ENCODE results near the gene CCDC9.

The CCDC9 gene

DNA sequence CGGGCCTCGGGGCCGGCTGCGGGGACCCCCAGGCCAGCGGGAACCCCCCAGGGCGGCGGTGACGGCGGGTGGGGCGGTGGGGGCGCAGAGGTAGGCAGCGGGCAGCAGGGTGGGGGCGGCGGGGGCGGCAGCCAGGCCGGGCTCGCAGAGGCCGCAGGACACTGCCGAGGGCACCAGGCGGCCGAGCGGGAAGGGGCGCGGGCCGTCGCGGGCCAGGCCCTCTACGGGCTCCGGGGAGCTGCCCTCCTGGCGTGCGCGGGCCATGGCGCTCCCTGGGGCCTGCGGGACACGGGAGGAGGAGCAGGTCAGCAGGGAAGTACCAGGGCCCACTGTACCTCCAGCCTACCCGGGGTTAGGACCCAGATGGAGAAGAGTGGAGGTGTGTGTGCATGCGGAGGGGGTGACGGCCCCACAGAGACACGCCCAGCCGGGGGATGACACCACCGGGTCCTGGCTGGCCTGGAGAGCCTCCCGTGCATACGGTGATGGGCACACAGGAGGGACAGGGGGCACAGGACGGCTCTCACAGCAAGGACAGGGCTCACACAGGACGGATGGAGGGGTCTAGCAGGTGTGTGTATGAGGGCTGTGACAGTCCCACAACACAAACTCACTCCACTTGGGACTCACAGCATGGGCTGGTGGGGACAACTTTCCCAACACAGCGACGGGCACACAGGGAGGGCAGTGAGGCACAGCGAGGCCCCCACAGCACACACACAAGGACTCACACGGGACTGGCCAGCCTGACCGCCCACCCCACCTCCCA, 28.0 kb upstream of the CCDC9 start:
- Histone ChIP-seq H3K4me1 (ENCODE audit: control insufficient read depth, insufficient read depth, low read length) (peaks cover 30% of the 10 kb centered on the region), H3K9ac (ENCODE audit: low read length) (peak overlapping the region; percentile 38)

DNA sequence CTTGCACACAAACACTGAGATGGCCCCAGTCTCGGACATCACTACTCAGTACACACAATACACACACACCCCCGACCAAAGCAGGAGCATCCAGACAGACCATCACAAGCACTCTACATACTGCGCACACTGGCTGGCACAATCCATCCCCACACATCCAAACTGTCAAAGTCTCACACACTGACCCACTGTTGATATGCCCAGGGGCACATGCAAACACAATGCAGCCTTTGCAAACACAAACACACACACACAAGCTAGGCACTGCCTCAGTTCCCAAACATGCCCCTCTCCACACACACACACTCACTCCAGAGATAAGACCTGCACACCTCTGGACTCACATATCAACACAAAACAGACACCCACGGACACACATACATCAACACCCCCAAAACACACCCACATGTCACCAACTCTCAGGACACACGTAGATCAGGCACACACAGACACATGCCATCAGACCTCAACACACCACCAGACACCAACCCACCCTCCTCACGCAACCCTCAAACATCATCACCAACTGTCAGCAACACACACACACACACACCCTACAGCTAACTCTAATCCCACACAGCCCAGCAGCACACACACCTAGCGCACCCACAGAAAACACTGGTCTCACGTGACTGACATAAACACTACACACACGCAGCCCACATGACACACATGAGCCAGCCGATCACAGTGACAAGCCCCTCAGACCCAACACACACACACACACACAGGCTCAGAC, 27.2 kb upstream of the CCDC9 start:
- H3K4me3 ChIP-seq (ENCODE audit: low read length), result peak overlapping the region; percentile 71
- H3K36me3 ChIP-seq (ENCODE audit: control insufficient read depth, insufficient read depth, low read length), result no peaks in the 10 kb centered on the region
- H3K4me1 ChIP-seq (ENCODE audit: control insufficient read depth, insufficient read depth, low read length), result peaks cover 30% of the 10 kb centered on the region
- H3K9ac ChIP-seq (ENCODE audit: low read length), result peak overlapping the region; percentile 38
- no peaks in the 10 kb centered on the region for H3K27me3 ChIP-seq (ENCODE audit: control insufficient read depth, insufficient read depth, low read length)
- H3K27ac ChIP-seq (ENCODE audit: low read depth, low read length), result peak overlapping the region; percentile 100

More for the DNA sequence above, 28.0 kb upstream of the CCDC9 start:
- Histone ChIP-seq H3K4me3 (ENCODE audit: low read length) (peak overlapping the region; percentile 75), H3K36me3 (ENCODE audit: control insufficient read depth, insufficient read depth, low read length) (peaks cover 3% of the 10 kb centered on the region), H3K27ac (ENCODE audit: low read depth, low read length) (peak overlapping the region; percentile 100), H3K27me3 (ENCODE audit: control insufficient read depth, insufficient read depth, low read length) (no peaks in the 10 kb centered on the region)

DNA sequence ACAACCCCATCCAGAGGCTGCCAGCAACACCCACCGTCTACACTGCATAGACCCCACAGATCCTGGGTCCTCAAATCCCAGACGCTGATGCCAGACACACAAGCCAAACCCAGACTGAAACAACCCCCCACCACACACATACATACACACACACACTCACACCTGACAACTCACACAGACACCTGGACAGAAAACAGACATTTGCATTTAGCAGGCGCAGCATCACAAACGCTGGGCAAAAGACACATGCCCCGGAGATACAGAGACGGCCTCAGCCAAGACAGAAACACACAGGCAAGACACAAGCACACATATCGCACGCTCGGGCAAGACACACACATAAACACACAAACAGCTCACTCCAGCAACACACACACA, 26.7 kb upstream of the CCDC9 start:
- H3K27me3 ChIP-seq (ENCODE audit: control insufficient read depth, insufficient read depth, low read length), result no peaks in the 10 kb centered on the region
- H3K9ac ChIP-seq (ENCODE audit: low read length), result peak overlapping the region; percentile 42
- no peaks in the 10 kb centered on the region for H3K36me3 ChIP-seq (ENCODE audit: control insufficient read depth, insufficient read depth, low read length)
- H3K4me3 ChIP-seq (ENCODE audit: low read length), result peak overlapping the region; percentile 71
- H3K4me1 ChIP-seq (ENCODE audit: control insufficient read depth, insufficient read depth, low read length), result peaks cover 30% of the 10 kb centered on the region
- peak overlapping the region; percentile 100 for H3K27ac ChIP-seq (ENCODE audit: low read depth, low read length)

DNA sequence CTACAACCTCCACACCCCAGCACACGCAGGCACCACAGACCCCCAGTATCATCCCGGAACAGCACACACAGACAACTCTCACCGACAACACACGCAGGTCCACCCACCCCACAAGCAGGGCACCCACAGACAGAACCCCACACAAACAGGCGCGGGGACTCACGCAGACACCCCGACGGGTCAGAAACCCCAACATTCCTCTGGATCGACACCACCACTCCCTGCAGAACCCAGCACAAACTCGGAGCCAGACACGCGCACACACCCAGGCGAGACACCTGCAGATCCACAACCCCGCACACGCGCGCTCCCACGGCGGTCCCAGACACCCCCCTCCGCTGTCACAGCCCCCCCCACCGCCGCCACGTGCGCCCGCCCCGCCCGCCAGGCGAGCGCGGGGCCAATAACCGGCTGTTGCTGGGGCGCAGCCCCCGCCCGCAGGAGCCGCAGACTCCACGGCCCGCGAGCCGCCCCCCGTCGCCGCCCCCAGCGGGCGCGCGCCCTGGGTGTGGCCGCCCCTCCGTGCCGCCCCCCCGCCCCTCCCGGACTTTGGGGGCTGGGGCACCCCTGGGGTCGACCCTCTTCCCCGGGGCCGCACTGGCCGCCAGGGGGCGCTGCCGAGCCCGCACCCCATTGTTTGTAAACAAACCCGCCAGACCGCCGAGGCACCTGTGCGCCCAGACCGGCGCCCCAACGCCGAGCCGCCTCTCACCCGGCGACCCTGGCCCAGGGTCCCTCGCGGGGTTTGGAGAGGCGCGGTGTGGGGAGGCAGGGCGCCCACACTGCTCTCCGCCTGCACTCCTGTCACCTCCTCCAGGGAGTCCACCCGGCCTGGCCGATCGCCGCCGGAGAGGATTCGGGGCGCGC, 26.0 kb upstream of the CCDC9 start:
- Histone ChIP-seq H3K27me3 (ENCODE audit: control insufficient read depth, insufficient read depth, low read length) (no peaks in the 10 kb centered on the region), H3K9ac (ENCODE audit: low read length) (peak overlapping the region; percentile 42), H3K4me1 (ENCODE audit: control insufficient read depth, insufficient read depth, low read length) (peaks cover 30% of the 10 kb centered on the region)

DNA sequence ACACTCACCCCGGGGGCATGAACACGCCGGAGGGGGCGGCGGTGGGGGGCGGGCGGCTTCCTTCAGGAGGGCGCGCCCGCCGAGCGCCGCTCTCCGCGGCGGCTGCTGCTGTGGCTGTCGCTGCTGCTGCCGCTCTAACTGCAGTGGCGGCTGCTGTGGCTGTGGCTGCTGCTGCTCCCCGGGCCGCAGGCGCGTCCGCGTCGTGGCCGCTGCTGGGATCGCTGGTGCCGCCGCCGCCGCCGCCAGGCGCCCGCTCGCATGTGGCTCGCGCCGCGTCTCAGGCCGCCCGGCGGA, 25.5 kb upstream of the CCDC9 start, which contains the start of gene BBC3:
Gene BBC3 (minus strand): TSS at position 279 of the 294 bp plus-strand sequence. CDS start 2,768 bp downstream, outside the sequence.
- Histone ChIP-seq H3K36me3 (ENCODE audit: control insufficient read depth, insufficient read depth, low read length) (no peaks in the 10 kb centered on the region), H3K9ac (ENCODE audit: low read length) (peak within 1 kb of the TSS; percentile 70), H3K4me1 (ENCODE audit: control insufficient read depth, insufficient read depth, low read length) (peaks cover 27% of the 10 kb centered on the region), H3K4me3 (ENCODE audit: low read length) (peak within 1 kb of the TSS; percentile 80), H3K27ac (ENCODE audit: low read depth, low read length) (peak within 1 kb of the TSS; percentile 100), H3K27me3 (ENCODE audit: control insufficient read depth, insufficient read depth, low read length) (no peaks in the 10 kb centered on the region)

More for the DNA sequence above, 26.0 kb upstream of the CCDC9 start:
- Histone ChIP-seq H3K4me3 (ENCODE audit: low read length) (peak overlapping the region; percentile 77), H3K36me3 (ENCODE audit: control insufficient read depth, insufficient read depth, low read length) (no peaks in the 10 kb centered on the region), H3K27ac (ENCODE audit: low read depth, low read length) (peak overlapping the region; percentile 100)

DNA sequence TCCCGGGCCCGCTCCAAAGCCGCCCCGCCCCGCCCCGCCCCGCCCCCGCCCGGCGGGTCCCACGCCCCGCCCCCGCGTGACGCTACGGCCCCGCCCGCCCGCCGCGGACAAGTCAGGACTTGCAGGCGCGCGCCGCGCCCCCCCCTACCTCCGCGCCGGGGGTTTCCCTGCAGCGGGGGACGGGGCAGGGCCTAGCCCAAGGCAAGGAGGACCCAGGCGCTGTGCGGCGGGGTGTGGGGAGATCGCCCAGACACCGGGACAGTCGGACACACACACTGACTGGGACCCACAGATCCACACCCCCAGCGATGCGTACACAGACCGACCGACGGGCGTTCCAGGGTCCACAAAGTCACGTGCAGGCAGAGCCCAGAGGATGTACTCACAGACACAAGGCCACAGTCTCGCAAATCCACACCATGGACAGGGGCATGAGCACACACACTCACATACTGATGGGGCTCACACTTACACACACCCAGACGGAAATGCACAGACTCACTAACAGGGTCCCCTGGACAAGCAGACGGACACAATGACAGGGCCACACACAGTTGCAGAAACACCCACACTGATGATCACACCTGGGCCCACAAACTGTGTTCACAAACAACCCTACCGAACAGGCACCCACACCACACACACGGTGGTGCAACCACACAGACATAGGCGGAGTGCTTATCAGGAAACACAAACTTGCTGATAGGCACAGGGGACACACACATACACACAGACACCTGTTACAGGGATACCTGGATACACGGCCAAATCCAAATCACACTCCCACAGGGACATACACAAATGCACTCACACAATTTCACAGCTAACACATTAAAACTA, 24.9 kb upstream of the CCDC9 start:
- peak overlapping the region; percentile 80 for H3K4me3 ChIP-seq (ENCODE audit: low read length)

DNA sequence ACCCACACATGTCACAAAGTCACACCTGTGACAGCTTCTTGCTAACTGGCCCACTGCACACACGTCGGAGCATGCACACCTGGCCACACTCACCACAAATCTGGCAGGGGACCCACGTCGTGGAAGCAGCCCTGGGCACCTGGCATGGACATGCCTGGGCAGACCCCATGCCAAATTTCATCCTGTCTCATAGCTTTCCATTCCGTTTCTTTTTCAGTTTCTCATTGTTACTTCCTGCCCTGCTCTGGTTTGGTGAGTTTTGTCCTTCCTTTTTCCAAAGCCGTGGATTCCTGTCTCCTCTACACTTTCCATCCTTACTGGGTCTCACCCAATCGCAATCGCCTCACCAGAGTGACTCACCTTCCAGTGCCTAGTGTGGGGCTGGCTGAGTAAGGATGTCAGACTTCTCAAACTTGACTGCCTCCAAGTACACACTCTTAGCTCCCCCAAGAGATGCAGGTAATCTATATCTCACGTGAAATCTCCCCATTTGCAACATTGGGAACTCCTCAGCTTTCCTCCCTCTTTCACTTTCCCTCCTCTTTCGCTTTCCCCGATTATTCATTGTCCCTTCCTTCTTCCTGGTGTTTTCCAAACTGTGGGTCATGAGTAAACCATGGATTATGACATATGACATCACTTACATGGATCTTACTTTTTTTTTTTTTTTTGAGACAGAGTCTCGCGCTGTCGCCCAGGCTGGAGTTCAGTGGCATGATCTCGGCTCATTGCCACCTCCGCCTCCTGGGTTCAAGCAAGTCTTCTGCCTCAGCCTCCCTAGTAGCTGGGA, 23.7 kb upstream of the CCDC9 start:
- Histone ChIP-seq H3K27me3 (ENCODE audit: control insufficient read depth, insufficient read depth, low read length) (no peaks in the 10 kb centered on the region), H3K4me1 (ENCODE audit: control insufficient read depth, insufficient read depth, low read length) (peaks cover 19% of the 10 kb centered on the region), H3K4me3 (ENCODE audit: low read length) (peak overlapping the region; percentile 49), H3K9ac (ENCODE audit: low read length) (no peak overlapping the region), H3K36me3 (ENCODE audit: control insufficient read depth, insufficient read depth, low read length) (no peaks in the 10 kb centered on the region), H3K27ac (ENCODE audit: low read depth, low read length) (no peak overlapping the region)

More for the DNA sequence above, 24.9 kb upstream of the CCDC9 start:
- H3K27ac ChIP-seq (ENCODE audit: low read depth, low read length), result peak overlapping the region; percentile 77
- H3K36me3 ChIP-seq (ENCODE audit: control insufficient read depth, insufficient read depth, low read length), result no peaks in the 10 kb centered on the region
- H3K4me1 ChIP-seq (ENCODE audit: control insufficient read depth, insufficient read depth, low read length), result peaks cover 27% of the 10 kb centered on the region
- peak overlapping the region; percentile 70 for H3K9ac ChIP-seq (ENCODE audit: low read length)
- no peaks in the 10 kb centered on the region for H3K27me3 ChIP-seq (ENCODE audit: control insufficient read depth, insufficient read depth, low read length)

DNA sequence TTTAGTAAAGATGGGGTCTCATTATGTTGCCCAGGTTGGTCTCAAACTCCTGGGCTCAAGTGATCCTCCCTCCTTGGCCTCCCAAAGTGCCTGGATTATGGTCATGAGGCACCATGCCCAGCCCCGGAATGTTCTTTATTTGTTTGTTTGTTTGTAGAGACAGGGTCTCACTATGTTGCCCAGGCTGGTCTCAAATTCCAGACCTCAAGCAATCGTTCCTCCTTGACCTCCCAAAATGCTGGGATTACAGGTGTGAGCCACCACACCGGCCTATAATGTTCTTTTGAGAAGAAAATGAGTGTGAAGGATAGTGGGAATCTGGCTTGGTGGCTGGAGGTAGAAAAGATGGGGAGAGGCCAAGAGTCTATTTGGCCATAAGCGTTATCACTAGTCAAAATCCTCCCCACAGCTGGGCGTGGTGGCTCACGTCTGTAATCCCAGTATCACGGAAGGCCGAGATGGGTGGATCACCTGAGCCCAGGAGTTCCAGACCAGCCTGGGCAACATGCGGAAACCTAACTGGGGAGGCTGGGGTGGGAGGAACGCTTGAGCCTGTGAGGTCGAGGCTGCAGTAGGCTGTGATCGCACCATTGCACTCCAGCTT, 20.2 kb upstream of the CCDC9 start:
- no peak overlapping the region for H3K4me3 ChIP-seq (ENCODE audit: low read length)

DNA sequence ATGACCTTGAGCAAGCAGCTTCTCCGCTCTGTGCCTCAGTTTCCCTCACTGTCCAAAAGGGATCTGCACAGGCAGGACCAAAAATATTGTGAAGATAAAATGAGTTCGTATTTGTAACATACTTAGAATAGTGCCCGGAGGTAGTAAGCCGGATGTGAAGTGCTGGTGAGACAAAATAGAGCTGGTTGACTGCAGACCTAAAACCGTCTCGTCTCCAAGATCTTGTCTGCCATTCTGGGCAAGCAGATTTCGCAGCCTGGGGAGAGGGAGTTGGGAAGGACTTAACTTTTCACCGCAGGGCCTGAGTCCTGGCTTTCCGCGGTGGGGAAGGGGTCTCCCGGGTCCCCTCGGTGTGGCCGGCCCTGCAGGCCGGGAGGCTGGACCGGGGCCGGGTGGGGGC, 17.2 kb upstream of the CCDC9 start:
- Histone ChIP-seq H3K27me3 (ENCODE audit: control insufficient read depth, insufficient read depth, low read length) (no peaks in the 10 kb centered on the region), H3K4me1 (ENCODE audit: control insufficient read depth, insufficient read depth, low read length) (peaks cover 11% of the 10 kb centered on the region), H3K36me3 (ENCODE audit: control insufficient read depth, insufficient read depth, low read length) (no peaks in the 10 kb centered on the region), H3K9ac (ENCODE audit: low read length) (no peak overlapping the region), H3K4me3 (ENCODE audit: low read length) (peak overlapping the region; percentile 17), H3K27ac (ENCODE audit: low read depth, low read length) (no peak overlapping the region)

More for the DNA sequence above, 20.2 kb upstream of the CCDC9 start:
- Histone ChIP-seq H3K27me3 (ENCODE audit: control insufficient read depth, insufficient read depth, low read length) (no peaks in the 10 kb centered on the region), H3K36me3 (ENCODE audit: control insufficient read depth, insufficient read depth, low read length) (no peaks in the 10 kb centered on the region), H3K4me1 (ENCODE audit: control insufficient read depth, insufficient read depth, low read length) (peaks cover 7% of the 10 kb centered on the region), H3K9ac (ENCODE audit: low read length) (no peak overlapping the region), H3K27ac (ENCODE audit: low read depth, low read length) (no peak overlapping the region)

DNA sequence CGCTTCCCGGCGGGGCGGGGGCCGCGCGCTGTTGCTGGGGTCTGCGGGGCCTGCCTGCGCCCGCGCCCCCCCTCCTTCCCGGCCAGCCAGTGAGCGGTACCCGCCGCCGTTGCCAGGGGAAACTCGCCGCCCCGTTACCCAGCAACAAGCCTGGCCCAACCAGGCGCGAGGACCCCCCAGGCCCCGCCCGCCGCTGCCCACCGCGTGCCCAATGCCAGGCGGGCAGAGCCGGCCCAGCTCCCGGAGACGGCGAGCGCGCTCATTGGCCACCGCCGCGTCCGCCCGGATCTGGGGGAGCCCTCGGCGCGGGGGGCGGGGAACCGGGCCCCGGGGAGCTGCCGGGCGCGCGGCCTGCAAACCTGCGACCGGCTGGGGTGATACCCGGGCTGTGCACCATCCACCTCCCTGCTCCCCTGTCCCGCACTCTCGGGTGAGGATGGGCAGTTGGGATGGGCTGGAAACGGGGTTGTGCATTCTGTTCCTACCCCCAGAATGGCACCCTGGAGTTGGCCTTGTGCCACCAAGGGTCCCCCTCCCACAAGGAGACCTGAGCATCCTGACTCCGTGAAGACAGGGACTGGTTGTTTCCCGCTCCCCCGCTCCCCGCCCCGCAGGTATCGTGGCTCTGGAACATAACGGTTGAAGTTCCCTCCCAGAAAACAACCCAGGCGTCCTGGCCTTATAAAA, 16.6 kb upstream of the CCDC9 start:
- H3K4me1 ChIP-seq (ENCODE audit: control insufficient read depth, insufficient read depth, low read length), result peaks cover 11% of the 10 kb centered on the region
- no peaks in the 10 kb centered on the region for H3K36me3 ChIP-seq (ENCODE audit: control insufficient read depth, insufficient read depth, low read length)
- no peak overlapping the region for H3K9ac ChIP-seq (ENCODE audit: low read length)
- no peak overlapping the region for H3K4me3 ChIP-seq (ENCODE audit: low read length)
- H3K27me3 ChIP-seq (ENCODE audit: control insufficient read depth, insufficient read depth, low read length), result no peaks in the 10 kb centered on the region
- H3K27ac ChIP-seq (ENCODE audit: low read depth, low read length), result no peak overlapping the region

Measured in rectal smooth muscle tissue (tissue), 1 donor.